UCSD-AML1 (cell line): Measurements from ENCODE around the gene ADNP.
"Not testable (repeated sequence)": the region's sequence is repeated elsewhere in the genome, so short reads cannot be mapped to it uniquely, and the experiment has no call there.

ENCODE experiments used
- DNase-seq: peaks from one replicate; lab custom pipeline; 2025; ENCODE audit not compliant: unreplicated experiment; lab: John Stamatoyannopoulos, UW

The ADNP gene

DNA sequence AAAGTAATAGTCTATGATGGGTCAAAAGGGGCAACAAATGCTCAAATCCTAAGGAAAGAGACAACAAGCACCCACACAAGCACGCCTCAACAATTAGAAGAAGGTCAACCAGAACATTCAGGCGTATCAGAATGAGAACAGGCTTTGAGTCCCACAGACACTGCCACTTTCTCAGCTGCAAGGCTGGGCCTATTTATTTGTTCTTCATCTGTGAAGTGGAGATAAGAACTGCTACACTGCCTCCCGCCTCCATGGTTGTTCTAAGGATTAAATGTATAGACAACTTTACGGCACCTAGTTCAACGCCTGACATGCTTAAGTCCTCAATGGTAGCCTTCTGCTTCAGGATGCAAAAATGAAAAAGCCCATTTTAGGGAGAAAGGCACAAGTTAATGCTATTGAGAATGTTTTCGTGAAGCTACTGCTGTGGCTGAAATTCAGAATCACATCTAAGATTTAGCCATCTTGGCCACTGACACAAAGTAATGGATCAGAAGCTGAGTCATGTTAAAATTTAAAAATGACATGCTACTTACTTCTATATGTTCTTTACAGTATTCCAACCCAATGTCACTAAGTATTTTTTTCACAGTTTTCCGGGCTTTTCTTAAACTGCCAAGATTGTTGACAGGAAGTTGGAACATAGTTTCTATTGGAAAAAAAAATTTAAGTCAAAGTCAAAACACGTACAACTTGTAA, 27.7 kb downstream of the ADNP start:
- no peak for DNase-seq

DNA sequence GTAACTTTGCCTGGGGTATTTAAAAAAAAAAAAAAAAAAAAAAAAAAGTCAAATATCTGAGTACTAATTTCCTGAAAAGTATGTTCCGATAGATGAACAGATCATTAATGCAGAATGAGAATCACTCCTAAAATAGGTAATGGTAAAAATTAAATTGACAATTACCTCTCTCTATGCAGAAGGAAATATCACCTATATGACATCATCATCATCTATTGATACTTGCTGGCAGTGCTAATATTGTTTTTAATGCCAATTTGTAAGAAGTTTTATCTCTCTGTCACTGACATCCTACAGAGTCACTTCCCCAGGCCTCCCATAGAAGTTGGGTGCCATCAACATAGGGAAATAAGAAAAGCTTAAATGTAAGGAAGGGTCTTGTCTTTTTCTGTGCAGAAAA, 29.9 kb downstream of the ADNP start:
- DNase-seq: no peak

DNA sequence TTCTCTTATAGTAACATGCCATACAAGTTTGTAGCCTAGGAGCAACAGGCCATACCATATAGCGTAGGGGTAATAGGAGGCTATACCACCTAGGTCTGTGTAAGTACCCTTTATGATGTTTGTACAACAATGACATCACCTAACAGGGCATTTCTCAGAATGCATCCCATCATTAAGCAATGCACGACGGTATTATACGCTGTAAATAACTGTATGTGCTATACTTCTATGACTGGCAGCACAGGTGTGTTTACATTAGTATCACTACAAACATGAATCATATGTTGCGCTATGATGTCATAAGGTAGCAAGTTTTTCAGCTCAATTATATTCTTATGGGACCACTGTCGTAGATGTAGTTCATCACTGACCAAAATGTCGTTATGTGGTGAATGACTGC, 31.0 kb downstream of the ADNP start:
- DNase-seq: no peak

GRCh38 chr20:50898475-50898874, 32.8 kb downstream of the ADNP start:
- no peak for DNase-seq

DNA sequence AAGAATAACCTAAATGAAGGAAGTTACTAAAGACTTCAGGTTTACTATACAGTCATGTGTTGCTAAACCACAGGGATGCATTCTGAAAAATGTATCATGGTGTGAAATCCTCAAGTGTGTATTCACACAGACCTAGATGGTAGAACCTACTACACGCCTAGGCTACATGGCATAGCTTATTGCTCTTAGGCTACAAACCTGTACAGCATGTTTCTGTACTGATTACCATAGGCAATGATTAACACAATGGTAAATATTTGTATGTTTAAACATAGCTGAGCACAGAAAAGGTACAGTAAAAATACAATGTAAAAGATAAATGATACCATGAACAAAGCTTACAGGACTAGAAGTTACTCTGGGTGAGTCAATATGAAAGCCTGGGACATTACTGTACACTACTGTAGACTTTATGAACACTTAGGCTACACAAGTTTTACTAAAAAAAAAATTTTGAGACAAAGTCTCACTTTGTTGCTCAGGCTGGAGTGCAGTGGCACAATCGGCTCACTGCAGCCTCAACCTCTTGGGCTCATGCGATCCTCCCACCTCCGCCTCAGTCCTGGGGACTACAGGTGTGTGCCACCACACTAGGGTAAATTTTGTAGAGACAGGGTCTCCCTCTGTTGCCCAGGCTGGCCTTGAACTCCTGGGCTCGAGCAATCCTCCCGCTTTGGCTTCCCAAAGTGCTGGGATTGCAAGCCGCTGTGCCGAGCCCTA, 36.0 kb downstream of the ADNP start:
- DNase-seq: no peak

DNA sequence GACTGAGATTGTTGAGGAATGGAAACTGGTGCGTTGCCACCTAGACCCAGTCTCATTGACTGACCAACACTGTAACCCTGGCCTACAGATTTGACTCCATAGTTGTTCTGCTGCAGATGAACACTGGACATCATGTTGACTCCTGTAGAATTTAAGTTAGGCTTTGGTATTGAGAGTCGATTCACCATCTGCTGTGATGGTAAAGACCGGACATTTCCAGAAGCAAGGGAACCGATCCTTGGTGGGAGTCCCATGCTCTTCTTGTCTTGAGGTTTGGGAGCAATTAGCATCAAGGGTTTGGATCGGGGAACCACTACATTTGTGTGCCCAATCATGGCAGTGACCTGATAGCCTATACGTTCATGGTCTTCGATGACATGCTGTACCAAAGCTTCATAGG, 37.6 kb downstream of the ADNP start:
- DNase-seq: no peak

GRCh38 chr20:50892394-50892793, 38.8 kb downstream of the ADNP start:
- DNase-seq: no peak

DNA sequence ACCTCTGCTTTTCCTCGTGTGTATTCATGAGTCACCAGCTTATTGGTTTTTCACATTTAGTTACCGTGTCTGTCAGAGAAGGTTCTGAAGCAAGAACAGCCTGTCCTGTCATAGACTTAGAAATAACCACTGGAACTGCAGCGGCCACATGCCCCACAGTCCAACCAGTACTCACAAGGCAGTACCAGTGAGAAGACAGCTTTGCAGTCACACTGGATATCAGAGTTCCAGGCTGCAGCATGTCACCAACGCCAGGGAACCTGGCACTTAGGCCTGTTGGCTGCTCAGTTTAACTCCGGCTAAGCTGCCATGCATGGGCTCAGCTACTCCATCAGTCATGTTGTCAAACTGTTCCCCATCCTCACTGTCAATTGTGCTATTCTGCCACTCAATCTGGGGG, 40.1 kb downstream of the ADNP start:
- no peak for DNase-seq

DNA sequence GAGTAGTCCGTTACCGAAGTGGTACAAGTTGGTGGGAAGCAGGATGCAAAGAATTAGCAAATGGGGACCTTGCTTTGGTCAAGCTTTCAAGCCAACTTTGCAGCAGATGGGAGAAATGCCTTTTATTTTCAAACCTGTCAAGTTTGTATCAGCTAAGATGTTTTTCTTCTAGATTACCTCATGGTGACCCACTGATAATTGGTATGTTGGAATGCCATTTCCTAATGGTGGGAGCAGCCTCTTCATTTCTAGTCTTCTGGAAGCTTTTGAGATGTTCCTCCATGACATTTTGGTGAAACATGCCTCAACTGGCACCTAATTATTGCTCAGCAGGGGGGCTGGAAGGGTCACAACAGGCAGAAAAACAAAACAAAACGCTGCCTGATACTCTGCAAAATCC, 43.7 kb downstream of the ADNP start:
- no peak for DNase-seq

DNA sequence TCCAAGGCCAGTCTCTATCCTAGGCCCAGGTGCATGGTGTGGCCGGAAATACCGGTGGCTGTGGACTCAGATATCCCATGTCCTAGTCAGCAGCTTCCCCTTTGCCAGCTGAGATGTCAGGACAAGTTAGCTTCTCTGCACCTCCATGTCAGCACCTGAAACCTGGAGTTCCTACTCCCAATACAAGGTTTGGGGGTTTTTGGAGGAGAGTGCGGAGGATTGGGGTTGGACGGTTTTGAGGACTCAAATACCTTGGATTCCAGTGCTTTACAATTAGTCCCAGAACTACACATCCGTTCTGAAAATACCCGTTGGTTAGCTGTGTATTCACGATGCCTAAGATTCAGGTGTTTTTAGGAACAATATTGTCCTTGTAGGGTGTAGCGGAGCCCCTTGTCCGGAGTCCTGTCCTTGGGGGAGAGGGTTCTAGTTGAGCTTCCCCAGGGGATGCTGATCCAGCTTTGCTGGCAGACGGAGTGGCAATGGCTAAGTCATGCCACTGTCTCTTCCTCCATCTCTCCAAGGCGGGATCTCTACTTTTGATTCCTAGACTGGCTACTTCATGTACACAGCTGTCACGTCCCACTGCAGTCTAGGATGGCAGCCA, 45.0 kb downstream of the ADNP start:
- no peak for DNase-seq

GRCh38 chr20:50885781-50886180, 45.5 kb downstream of the ADNP start:
- DNase-seq: no peak

GRCh38 chr20:50885068-50885467, 46.2 kb downstream of the ADNP start:
- DNase-seq: no peak

GRCh38 chr20:50883856-50884255, 47.4 kb downstream of the ADNP start:
- no peak for DNase-seq

DNA sequence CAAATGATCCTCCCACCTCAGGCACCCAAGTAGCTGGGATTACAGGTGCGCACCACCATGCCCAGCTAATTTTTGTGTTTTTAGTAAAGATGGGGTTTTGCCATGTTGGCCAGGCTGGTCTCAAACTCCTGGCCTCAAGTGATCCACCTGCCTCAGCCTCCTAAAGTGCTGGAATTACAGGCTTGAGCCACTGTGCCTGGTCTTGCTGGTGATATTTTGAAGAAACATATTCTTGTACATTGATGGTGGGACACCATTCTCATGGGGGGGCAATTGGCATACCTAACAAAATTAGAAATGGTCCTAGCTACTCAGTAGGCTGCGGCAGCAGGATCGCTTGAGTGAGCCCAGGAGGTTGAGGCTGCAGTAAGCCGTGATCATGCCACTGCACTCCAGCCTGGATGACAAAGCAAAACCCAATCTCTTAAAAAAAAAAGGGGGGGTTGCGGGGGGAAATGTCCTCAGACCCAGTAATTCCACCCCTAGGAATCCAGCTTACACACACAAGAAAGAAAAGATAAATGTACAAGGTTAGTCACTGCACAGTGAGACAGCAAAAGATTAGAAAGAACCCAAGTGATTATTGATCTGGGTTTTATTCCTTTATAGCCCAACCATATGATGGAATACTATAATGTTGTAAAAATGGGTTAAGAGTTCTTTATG, 49.3 kb downstream of the ADNP start:
- DNase-seq: not testable (repeated sequence)

- DNase-seq: no peak
Observed at GRCh38 chr20:50879649-50880550, 51.3 kb downstream of the ADNP start.

DNA sequence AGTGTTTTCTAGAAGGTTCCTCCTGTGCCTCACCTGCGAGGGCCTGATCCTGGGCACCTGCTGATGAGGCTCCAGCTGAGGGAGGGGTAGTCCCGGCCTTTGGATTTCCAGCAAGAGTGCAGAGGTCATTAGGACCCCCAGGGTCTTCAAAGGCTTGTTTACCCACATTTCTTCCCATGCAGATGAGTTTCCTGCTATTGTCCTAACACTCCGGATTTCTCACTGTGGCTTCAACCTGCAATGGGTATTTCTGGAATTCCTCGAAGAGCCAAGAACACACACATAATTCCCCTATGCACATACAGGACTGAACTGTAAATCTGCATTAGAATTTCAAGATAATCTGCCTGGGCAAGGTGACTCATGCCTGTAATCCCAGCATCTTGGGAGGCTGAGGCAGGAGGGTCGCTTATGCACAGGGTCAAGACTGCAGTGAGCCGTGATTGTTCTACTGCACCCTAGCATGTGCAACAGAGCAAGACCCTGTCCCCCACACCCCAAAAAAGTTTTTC, 53.9 kb downstream of the ADNP start:
- DNase-seq: no peak

DNA sequence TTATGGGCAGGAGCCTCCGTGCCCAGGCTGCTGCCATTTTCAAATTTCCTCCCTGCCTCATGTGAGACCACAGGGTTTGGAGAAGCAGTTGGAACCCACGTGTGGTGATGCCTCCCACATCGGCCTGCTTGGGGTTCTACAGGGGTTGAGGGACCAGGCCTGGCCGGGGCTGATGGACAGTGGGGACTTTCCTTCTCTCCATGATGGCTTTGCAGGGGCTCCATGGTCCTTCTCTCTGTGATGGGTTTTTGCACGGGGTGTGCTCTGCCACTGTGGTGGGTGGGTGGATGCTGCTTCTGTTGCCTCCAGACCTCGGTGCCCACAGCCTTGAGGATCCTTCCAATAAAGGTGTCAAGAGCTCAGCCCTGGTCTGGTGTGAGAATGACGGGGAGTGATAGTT, 54.4 kb downstream of the ADNP start:
- DNase-seq: no peak

- DNase-seq: no peak
Observed at GRCh38 chr20:50876063-50876685, 55.1 kb downstream of the ADNP start.

DNA sequence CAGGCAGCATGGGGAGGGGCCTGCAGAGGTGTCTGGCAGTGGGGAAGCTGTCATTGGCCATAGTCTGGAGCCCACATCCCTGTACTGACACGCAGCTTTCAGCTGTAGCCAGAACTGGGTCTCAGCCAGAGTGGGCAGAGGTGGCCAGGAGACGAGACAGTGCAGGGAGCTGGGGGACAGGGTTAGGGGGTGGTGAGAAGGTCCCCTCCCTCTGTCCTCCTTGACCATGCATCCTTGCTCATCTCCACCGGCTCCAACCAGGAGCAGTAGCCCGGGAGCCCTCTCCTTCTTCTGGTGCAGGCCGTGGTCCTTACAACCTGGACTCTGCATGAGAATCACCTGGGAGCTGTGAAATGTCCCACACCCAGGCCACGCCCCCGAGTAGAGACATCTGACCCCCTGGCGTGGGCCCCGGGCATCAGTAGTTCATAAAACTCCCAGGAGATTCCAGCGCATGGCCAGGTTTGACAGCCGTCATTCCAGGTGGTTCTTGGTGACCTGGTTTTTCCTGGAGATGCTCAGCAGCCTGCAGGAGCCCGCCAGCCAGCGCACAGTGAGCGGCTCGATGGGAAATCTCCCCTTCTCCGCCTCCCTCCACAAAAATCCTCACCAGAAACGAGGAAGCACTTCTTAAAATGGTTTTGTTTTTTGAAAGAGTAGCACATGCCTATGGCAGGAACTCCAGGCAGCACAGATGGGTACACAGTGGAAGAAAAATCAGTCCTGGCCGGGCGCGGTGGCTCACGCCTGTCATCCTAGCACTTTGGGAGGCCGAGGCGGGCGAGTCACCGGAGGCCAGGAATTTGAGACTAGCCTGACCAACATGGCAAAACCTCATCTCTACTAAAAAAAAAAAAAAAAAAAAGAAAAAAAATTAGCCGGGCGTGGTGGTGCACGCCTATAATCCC, 56.2 kb downstream of the ADNP start:
- no peak for DNase-seq
